ENCODE measurements around the gene TRIML1.

TRIML1 gene, protein sequence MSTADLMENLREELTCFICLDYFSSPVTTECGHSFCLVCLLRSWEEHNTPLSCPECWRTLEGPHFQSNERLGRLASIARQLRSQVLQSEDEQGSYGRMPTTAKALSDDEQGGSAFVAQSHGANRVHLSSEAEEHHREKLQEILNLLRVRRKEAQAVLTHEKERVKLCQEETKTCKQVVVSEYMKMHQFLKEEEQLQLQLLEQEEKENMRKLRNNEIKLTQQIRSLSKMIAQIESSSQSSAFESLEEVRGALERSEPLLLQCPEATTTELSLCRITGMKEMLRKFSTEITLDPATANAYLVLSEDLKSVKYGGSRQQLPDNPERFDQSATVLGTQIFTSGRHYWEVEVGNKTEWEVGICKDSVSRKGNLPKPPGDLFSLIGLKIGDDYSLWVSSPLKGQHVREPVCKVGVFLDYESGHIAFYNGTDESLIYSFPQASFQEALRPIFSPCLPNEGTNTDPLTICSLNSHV

DNA sequence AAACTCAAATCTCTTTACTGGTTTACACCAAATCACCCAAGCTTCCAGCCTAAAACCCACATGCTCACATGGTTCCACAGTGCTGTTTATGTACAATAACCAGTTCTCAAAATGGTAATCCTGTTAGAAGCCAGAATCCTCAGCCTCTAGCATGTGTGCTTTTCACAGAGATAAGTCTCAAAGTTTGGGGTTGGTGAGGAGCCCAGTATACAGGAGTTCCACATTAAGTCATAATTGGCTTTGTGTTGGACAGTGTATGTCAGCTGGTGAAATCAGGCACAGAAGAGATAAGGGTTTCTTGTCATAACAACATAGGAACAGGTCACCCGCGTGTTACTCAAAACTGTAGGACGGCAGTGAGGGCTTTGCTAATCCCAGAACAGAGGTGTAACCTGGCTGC lies at the start of gene TRIML1:
TRIML1 (plus strand) TSS at position 301 of the 400 bp plus-strand sequence. CDS start 118 bp downstream, outside the sequence.
- DNase-seq: no peak

DNA sequence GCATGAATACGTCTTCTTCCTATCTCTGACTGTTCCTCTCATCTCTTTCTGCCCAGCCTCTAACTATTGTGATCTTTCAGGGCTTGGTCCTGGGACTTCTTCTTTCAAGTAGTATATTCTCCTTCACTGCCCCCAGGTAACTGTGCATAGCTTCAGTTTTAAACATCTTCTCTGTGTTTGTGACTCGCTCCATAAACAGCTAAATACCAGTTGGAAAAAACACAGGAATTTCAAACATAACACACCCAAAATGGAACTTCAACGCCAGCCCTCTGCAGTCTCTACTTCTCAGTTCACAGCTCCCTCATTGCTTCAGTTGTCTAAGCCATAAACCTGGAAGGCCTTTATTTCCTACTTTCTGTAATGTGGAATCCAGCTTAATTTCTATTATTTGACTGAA lies 46.4 kb upstream of the TRIML1 start:
- DNase-seq: no peak

DNA sequence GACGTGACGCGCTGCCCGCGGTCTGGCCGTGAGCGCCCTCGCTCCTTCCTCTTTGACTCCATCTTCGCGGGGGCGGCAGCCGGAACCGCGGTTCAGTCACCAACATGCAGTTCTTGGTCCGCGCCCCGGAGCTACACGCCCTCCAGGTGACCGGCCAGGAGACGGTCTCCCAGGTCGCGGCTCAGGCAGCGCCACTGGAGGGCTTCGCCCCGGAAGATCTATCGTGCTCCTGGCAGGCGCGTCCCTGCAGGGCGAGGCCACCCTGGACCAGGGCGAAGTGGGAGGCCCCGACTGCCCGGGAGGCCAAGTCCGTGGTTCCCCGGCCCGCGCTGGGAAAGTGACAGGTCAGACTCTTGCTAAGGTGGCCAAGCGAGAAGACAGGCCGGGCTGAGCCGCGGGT lies 32.8 kb upstream of the TRIML1 start:
- no peak for DNase-seq

DNA sequence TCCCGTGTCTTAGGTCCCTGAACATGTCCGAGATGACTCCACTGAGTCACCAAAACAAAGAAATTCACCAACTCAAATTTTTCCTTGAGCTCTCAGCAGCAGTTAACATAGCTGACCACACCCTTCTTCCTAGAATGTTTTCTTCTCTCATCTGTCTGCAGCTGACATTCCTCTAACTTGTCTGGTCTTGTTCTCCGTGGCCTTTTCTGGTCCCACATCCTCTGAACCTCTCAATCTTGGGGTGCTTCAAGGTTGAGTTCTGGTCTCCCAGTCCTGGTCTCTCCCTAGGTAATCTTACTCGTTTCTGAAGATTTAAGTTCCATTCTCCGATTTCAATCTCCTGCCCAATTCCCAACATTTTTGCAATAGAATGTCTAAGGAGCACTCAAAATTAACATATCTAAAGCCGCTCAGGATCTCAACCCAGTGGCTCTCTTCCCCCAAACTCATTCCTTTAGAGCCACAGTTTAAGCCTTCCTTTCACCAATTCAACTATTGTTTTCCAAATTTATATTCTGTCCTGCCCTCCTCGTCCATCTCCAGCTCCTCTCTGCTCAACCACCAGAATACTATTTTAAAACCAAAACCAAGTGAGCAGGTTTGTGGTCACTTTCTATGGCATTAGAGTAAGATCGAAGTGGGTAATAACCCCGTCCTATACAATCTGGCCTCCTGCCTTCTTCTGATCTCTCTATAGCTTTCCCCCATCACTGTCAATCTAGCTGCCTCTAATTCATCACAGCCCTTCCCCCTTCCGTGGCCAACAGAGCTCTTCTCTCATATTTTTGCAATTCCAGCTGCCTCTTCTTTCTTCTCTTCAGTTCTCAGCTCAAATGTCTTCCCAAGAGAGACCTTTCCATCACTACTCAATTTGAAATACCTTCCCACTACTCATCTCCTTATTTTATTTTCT lies 31.1 kb upstream of the TRIML1 start:
- DNase-seq: no peak

DNA sequence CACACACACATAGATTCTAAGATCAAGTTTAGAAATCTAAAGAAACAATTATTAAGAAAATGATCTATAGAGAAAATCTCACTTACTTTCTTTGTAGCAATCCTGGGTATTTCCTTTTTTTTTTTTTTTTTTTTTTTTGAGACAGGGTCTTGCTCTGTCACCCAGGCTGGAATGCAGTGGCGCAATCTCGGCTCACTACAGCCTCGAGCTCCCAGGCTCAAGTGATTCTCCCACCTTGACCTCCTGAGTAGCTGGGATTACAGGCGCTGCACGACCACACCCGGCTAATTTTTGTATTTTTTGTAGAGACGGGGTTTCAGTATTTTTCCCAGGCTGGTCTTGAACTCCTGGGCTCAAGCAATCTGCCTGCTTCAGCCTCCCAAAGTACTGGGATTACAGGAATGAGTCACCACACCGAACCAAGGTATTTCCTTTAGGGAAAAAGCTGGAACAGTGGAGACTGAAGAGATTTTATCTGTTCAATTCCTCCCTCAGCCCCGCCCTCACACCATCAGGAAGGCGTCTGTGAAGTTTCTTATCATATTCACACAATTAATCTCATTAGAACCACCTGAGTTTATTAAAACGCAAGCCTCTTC lies 30.0 kb upstream of the TRIML1 start, which contains the start of gene TRIML2:
TRIML2 (minus strand) TSS at position 447 of the 599 bp plus-strand sequence. CDS start 4,235 bp downstream, outside the sequence.
- DNase-seq: no peak

DNA sequence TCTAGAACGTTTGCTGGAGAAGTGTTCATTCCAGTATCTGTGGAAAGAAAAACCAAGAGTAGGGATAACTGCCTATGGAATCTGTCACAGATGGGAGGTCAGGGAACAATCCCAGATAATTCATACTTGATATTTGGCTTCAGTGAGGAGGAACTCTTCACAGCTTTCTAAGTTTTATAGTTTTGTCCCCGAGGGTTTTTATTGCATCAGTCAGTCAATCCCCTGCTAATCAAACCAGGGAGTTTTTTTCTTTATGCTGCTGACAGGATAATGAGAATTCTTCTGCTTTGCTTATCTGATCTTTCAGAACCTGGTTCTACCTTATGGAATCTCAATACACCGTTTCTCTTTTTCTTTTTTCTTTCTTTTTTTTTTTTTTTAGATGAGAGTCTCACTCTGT lies 29.2 kb upstream of the TRIML1 start:
- no peak for DNase-seq

DNA sequence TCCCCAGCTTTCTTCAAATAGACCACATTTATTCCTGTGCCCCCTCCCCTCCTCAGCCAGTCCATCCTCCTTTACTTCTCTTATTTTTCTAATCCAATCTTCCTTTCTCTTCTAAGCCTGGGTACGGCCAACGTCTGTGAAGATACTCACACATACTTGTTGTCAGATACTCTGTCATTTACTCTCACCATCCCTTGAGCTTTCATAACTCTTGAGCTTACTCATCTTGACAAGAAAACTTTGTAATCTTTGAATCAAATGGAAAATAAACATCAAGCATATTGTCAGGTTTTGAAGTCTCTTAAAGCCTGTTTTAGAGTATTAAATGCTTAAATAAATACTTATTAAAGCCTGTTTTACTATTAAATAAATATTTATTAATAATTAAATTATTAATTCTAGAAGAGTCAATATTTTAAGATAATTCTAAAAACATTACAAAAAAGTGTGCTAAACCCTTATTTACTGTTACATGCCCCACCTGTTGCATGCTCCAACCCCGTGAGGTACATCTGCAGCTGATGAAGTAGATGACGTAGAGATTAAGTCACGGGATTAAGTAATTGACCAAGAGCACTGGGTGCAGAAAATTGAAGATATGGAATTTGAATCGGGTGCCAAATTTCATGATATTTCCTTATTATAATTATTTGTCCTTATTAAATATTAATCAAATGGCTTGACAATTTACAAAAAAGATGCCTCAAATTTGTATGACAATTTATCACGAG lies 28.3 kb upstream of the TRIML1 start:
- no peak for DNase-seq

DNA sequence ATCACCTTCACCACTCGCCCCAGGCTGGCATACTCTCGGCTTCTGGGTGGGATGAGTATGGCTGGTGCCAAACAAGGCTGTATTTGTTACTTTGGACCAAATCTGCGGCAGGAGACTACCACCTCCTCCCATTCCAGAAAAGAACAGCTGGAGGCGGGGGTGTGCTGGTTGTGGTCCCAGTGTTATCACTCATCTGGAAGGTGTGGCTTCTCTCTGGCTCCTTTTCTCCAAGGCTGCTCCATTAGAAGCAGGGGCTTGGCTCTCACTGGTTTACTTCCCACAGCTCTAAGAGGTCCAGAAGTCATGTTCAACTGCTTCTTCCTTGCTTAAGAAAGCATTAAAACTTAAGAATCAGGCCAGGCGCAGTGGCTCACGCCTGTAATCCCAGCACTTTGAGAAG lies 27.3 kb upstream of the TRIML1 start:
- no peak for DNase-seq

DNA sequence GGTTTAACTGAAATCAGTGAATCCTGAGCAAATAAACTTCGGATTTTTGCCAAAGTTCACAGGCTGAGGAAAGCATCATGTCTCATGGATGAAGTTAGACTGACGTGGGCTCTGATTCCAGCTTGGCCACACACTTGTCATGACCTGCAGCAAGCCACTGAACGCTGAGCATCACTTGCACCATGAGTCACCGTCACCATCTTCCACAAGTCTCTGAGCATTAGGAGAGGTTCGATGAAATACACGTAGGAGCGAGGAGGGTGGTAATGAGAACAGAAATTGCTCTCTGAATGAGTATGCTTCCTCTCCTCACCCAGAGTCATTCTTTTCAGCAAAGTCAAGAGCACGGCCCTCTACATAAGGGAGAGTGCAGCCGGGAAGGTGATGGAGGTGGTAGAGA lies 26.1 kb upstream of the TRIML1 start:
- no peak for DNase-seq

DNA sequence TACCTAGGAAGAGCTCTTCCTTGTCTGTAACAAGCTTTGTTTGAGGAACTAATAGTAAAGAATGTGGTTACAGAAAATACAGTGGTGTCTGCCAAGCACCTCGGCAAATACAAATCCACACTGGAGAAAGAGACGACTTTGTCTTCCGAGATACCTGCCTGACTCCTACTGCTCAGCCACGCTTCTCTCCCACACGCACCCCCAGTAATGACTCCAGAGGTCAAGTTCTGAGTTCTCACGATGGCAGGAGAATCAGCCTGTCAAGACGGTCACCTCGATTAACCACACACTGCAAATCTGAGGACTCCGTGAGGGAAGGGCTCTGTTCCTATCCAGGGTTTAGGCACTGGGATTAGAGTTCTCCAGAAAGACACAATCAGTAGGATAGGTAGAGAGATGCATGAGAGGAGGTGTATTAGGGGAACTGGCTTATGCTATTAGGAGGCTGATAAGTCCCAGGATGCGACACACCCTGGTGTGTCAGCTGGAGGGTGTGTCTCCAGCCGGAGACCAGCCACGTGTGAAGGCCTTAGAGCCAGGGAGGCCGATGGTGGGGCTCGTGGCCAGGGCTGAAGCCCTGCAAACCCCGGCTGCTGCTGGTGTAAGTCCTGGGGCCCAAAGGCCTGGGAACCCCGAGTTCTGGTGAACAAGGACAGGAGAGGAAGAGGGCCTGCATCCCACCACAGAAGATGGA lies 21.5 kb upstream of the TRIML1 start:
- DNase-seq: no peak

DNA sequence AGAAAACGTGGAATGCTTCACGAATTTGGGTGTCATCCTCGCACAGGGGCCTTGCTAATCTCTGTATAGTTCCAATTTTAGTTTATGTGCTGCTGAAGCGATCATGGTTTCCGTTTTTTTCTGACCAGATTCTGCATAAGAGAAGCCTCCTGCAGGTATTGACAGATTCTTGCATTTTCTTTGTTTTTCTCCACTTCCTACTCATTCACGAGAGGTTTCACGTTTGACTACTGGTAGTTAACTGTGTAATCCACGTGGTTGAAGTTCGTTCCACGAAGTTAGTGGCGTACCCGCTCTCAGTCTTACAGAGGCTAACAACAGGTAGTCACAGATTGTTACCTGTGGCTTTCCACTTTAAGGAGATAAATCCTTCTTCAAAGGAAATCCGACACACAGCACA lies 17.7 kb upstream of the TRIML1 start:
- no peak for DNase-seq

DNA sequence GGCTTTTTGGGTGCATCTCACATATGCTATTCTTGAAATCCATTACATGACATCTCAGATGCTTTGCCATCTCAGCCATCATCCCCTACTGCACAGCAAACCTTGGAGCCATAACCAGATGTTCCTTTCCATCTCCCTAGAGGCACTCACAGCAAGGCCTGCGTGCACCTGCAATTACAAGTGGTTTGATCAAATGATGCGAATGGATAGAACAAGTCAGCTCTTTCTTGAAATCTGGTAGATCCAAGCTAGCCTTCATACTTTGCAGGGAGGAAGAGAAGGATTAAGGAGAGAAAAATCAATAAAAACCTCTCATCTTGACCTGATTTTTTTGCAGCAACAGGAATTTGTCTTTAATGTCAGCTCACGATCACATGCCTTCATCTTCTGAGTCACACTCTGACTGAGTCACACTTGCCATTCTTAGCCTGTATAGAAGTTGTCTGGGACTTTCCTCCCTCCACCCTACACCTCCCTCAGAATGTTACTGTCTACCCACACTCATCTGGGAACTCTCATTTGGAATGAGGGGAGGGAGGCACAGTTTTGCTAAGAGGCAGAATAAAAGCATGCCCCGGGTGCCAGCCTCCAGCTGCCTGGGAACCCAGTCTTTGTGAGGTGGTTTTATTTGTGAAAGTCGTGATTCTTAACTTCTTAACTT lies 11.9 kb upstream of the TRIML1 start:
- DNase-seq: no peak

DNA sequence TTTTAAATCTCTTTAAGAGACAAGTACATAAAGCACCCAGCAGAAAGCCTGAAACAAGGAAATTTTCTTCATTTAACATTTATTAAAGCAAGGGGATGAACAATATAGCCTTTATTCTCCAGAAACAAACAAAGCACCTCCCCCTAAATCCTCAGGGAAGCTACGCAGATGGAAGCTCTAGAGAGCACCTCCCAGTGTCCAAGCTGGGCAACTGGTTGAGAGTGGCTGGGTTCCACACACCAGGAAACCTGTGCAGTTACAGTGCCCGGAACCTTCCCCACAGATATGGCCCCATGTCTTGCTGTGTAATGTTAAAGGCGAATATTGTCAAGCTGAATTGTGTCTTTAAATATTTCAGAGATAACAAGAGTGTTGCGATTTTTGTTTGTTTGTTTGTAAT lies 8.9 kb upstream of the TRIML1 start:
- no peak for DNase-seq

DNA sequence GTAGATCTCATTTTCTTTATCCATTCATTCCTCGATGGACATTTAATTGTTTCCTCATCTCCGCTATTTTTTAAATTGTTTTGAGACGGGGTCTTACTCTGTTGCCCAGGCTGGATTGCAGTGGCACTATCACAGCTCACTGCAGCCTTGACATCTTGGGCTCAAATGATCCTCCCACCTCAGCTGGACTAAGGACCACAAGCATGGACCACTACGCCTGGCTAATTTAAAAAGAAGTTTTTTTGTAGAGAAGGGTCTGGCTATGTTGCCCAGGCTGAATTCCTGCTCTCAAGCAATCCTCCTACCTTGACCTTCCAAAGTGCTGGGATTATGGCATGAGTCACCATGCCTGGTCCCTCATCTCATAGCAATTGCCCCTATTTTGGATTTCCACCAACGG lies 7.0 kb upstream of the TRIML1 start:
- no peak for DNase-seq

DNA sequence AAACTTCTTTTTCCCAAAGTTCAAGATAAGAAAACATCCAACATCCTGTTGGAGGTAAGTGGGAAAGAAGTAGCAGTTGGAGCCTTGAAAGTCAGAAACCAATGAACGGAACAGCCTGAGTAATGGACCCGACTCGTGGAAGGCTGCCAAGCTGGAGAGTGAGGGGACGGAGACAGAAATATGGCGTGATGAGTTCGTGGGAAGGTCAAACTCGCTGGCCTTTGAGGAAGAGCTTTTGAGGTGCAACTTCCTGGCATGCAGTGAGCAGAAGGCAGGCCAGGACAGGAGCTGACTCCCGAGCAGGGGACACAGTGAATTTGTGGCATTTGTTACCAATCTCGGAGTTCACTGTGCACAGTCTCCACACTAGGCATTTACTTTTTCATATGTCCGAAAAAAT lies 1.0 kb upstream of the TRIML1 start:
- DNase-seq: no peak

DNA sequence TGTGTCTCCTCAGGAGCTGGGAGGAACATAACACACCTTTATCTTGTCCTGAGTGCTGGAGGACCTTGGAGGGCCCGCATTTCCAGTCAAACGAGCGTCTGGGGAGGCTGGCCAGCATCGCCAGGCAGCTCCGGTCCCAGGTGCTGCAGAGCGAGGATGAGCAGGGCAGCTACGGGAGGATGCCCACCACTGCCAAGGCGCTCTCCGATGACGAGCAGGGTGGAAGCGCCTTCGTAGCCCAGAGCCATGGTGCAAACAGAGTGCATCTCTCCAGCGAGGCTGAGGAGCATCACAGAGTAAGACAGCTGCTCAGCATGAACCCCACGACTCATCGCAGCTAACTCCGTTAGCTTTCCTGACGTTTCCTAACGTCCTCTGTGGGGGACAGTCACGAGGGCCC lies 430 bp downstream of the TRIML1 start:
- no peak for DNase-seq

DNA sequence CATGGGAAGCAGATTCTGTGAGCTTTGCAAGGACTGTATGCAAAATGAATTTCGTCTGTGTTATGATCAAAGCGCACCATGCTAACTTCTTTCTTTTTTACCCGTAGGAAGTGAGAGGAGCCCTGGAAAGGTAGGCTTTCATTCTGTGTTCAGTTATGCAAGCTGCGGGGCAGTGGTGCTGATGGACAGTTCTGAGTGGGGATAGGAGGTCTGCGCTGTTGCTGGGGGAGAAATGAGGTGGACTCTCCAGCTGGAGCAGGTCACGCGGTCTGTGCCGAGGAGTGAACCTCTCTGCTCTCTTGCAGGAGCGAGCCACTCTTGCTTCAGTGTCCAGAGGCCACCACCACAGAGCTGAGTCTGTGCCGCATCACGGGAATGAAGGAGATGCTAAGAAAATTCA lies 4.5 kb downstream of the TRIML1 start:
- no peak for DNase-seq

DNA sequence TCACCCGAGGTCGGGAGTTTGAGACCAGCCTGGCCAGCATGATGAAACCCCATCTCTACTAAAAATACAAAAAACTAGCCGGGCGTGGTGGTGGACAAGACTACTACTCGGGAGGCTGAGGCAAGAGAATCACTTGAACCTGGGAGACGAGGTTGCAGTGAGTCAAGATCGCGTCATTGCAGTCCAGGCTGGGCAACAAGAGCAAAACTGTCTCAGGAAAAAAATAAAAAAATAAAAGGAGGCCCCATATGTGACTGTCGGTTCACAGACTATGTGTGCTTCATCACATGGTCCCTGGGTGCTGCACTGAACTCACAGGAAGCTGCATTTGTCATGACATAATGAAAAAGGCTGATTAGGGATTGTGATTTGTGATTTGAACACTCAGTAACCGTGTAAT lies 6.4 kb downstream of the TRIML1 start:
- no peak for DNase-seq

DNA sequence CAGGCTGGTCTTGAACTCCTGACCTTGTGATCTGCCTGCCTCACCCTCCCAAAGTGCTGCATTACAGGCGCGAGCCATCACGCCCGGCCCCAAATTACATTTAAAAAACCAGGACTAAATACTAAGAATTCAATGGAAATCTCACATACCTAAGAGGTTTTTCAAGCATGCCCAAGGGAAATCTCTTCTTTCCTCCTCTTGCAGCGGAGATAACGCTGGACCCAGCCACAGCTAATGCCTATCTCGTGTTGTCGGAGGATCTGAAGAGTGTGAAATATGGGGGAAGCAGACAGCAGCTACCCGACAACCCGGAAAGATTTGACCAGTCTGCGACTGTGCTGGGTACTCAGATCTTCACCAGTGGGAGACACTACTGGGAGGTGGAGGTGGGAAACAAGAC lies 7.4 kb downstream of the TRIML1 start:
- DNase-seq: no peak

DNA sequence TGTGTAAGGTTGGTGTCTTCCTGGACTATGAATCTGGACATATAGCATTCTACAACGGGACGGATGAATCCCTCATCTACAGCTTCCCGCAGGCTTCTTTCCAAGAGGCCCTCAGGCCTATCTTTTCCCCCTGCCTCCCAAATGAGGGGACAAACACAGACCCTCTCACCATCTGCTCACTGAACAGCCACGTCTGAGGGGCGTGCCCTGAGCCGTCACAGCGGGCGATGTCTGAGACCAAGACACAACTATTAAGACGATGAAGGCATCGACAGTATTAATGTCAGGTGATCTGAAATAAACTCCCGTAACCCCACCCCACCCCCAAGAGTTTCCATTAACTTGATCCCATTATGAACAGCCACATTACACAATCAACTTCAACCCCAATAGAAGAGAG lies 7.9 kb downstream of the TRIML1 start:
- no peak for DNase-seq

DNA sequence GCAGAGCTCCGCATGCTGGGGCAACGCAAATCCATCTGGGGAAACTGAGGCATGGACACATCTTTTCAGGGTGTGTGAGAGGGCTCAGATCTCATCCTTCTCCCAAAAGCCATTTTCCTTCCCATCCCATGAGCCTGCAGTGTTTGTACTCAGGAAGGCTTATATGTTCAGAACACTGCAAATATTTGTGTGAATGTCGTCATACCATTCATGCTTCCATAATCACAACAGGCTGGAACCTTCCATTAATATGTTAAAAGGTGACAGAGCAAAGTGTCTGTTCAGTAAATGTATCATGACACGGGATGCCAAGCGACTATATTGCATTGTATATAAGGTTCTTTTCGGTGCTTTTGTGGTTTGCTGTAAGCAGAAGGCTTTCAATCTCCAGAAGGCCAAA lies 8.5 kb downstream of the TRIML1 start:
- DNase-seq: no peak
